ENCODE measurements around the gene TTBK1.

DNA sequence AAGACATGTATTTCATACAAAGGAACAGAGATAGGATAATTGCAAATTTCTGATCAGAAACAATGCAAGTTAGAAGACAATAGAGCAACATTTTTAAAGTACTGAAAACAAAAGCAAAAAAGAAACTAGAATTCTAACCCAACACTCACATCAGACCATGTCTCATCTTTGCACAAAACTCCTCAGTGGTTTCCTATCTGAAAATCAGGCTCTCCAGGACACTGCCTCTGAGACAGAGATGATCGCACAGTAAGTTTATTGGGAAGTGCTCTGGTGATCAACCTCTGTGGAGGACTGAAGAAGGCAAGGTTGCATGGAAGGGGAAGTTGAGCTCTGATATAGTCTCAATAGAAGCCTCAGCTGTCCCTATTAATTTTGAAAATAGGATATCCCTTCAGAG, 2.3 kb upstream of the TTBK1 start:
- TF ChIP-seq CTCF (IDR thresholded peaks at IDR 0.05): no peak
- no peak for TF ChIP-seq POLR2A (IDR thresholded peaks at IDR 0.05)

Measured in body of pancreas (tissue), 4 donors.